Measurements from ENCODE around the gene HOOK2.
"Not testable (repeated sequence)": the region's sequence is repeated elsewhere in the genome, so short reads cannot be mapped to it uniquely, and the experiment has no call there.

Gene HOOK2

DNA sequence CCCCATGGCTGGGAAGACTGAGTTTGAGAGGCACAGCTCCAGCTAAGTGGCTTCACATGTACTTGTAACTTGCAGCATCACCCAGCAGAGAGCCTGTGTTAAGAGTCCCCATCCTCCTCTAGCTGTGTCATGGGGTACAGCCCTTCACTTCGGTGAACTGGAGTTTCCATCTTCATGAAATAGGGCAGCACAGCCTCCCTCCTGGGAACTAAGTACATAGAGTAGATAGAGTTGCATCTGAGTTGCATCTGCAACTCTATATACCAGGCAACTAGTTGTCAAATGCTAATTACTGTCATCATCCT, 25.1 kb upstream of the HOOK2 start:
- Histone ChIP-seq H3K27ac (ENCODE audit: low read depth, low read length) (no peak overlapping the region), H4K20me1 (ENCODE audit: control insufficient read depth, insufficient read depth, low read depth, low read length) (0 out of 2 replicates have a peak, but pooled peaks cover 3% of the 10 kb centered on the region), H3K4me3 (ENCODE audit: low read length) (peak overlapping the region; percentile 74), H3K79me2 (ENCODE audit: control insufficient read depth, low read length) (peaks cover 21% of the 10 kb centered on the region), H3K4me1 (ENCODE audit: control insufficient read depth, low read length) (peaks cover 32% of the 10 kb centered on the region), H3K27me3 (ENCODE audit: control insufficient read depth, low read length) (no peaks in the 10 kb centered on the region), H3K9me3 (ENCODE audit: control insufficient read depth, insufficient read depth, low read length) (no peaks in the 10 kb centered on the region), H3K4me2 (ENCODE audit: low read length) (peak overlapping the region; percentile 66), H3F3A (ENCODE audit: control insufficient read depth, insufficient read depth) (0 out of 2 replicates have a peak, but pooled peaks cover 6% of the 10 kb centered on the region), H3K9me2 (replicated peaks; ENCODE audit: control insufficient read depth, low read length) (no peaks in the 10 kb centered on the region), H3K36me3 (ENCODE audit: control insufficient read depth, low read length) (peaks cover 16% of the 10 kb centered on the region)
- TF ChIP-seq EZH2phosphoT487 (IDR thresholded peaks at IDR 0.05; ENCODE audit: borderline replicate concordance, low read length) = no peak
- TF ChIP-seq, protein P1, sequence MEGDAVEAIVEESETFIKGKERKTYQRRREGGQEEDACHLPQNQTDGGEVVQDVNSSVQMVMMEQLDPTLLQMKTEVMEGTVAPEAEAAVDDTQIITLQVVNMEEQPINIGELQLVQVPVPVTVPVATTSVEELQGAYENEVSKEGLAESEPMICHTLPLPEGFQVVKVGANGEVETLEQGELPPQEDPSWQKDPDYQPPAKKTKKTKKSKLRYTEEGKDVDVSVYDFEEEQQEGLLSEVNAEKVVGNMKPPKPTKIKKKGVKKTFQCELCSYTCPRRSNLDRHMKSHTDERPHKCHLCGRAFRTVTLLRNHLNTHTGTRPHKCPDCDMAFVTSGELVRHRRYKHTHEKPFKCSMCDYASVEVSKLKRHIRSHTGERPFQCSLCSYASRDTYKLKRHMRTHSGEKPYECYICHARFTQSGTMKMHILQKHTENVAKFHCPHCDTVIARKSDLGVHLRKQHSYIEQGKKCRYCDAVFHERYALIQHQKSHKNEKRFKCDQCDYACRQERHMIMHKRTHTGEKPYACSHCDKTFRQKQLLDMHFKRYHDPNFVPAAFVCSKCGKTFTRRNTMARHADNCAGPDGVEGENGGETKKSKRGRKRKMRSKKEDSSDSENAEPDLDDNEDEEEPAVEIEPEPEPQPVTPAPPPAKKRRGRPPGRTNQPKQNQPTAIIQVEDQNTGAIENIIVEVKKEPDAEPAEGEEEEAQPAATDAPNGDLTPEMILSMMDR (IDR thresholded peaks at IDR 0.05; ENCODE audit: low read depth, low read length, poor library complexity, severe bottlenecking) = no peak

DNA sequence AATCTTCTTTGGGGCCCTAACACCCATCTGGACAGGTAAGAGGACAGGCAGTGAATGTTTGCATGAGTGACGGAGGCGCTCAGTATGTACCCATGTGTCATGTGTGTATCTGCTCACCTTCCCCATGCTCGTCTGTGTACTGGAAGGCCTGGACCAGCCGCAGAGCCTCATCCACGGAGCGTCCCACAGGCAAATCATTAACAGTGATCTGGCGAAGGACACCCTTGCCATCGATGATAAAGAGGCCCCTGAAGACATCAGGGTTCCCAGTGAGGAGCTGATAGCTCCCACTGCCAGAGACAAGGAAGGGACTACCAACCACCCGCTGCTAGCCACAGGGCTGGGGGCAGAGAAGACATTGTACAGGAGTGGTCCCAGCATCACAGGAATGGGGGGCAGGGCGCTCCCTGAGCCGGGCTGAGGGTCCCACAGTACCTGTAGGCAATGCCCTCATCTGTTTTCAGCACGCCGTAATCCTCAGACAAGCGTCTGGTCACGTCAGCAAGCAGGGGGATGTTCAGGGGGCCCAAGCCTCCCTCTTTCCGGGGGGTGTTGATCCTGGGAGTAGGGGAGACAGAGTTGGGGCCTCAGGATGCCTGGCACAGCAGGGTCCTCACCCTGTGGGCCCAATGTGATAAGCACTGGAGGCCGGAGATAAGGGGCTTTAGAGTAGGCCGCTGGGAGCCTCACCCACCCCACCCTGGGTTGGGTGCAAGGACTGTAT, 24.6 kb upstream of the HOOK2 start:
- peak overlapping the region; percentile 66 for H3K4me2 ChIP-seq (ENCODE audit: low read length)
- H3K4me3 ChIP-seq (ENCODE audit: low read length) = peak overlapping the region; percentile 74; the same call in 1 of the 2 replicates
- H3K36me3 ChIP-seq (ENCODE audit: control insufficient read depth, low read length) = peaks cover 16% of the 10 kb centered on the region
- no peaks in the 10 kb centered on the region for H3K9me3 ChIP-seq (ENCODE audit: control insufficient read depth, insufficient read depth, low read length)
- H4K20me1 ChIP-seq (ENCODE audit: control insufficient read depth, insufficient read depth, low read depth, low read length) = 0 out of 2 replicates have a peak, but pooled peaks cover 3% of the 10 kb centered on the region
- H3F3A ChIP-seq (ENCODE audit: control insufficient read depth, insufficient read depth) = 0 out of 2 replicates have a peak, but pooled peaks cover 6% of the 10 kb centered on the region
- no peaks in the 10 kb centered on the region for H3K9me2 ChIP-seq (replicated peaks; ENCODE audit: control insufficient read depth, low read length)
- no peaks in the 10 kb centered on the region for H3K27me3 ChIP-seq (ENCODE audit: control insufficient read depth, low read length)
- peaks cover 21% of the 10 kb centered on the region for H3K79me2 ChIP-seq (ENCODE audit: control insufficient read depth, low read length)
- H3K27ac ChIP-seq (ENCODE audit: low read depth, low read length) = no peak overlapping the region
- H3K4me1 ChIP-seq (ENCODE audit: control insufficient read depth, low read length) = peaks cover 32% of the 10 kb centered on the region
- TF ChIP-seq, protein P1 (IDR thresholded peaks at IDR 0.05; ENCODE audit: low read depth, low read length, poor library complexity, severe bottlenecking) = no peak
- TF ChIP-seq EZH2phosphoT487 (IDR thresholded peaks at IDR 0.05; ENCODE audit: borderline replicate concordance, low read length) = no peak

DNA sequence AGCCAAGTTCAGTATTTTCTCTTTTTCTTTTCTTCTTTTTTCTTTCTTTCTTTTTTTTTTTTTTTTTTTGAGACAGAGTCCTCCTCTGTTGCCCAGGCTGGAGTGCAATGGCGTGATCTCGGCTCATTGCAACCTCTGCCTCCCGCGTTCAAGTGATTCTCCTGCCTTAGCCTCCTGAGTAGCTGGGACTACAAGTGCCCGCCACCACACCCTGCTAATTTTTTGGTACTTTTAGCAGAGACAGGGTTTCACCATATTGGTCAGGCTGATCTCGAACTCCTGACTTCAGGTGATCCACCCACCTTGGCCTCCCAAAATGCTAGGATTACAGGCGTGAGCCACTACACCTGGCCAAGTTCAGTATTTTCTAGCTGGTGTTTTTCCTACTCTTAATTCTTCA, 22.3 kb upstream of the HOOK2 start:
- Histone ChIP-seq H3K36me3 (ENCODE audit: control insufficient read depth, low read length) (peaks cover 20% of the 10 kb centered on the region), H3F3A (ENCODE audit: control insufficient read depth, insufficient read depth) (peaks cover 13% of the 10 kb centered on the region), H3K79me2 (ENCODE audit: control insufficient read depth, low read length) (peaks cover 28% of the 10 kb centered on the region), H3K4me1 (ENCODE audit: control insufficient read depth, low read length) (peaks cover 42% of the 10 kb centered on the region)
- not testable (repeated sequence) for H3K27ac ChIP-seq (ENCODE audit: low read depth, low read length); H3K9me3 ChIP-seq (ENCODE audit: control insufficient read depth, insufficient read depth, low read length); H3K27me3 ChIP-seq (ENCODE audit: control insufficient read depth, low read length); H3K4me2 ChIP-seq (ENCODE audit: low read length); H3K4me3 ChIP-seq (ENCODE audit: low read length); H4K20me1 ChIP-seq (ENCODE audit: control insufficient read depth, insufficient read depth, low read depth, low read length); H3K9me2 ChIP-seq (replicated peaks; ENCODE audit: control insufficient read depth, low read length)

DNA sequence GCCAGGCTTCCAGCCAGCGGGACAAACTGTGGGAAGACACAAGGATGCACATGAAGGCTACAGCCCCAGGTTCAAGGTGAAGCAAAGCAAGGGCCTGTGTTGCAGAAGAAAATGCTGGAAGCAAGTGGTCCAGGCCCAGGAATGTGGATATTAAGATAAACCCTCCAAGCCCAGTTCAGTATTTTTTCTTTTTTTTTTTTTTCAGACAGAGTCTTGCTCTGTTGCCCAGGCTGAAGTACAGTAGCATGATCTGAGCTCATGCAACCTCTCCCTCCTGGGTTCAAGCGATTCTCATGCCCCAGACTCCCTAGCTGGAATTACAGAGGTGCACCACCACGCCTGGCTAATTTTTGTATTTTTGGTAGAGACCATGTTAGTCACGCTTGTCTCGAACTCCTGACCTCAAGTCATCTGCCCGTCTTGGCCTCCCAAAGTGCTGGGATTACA, 21.8 kb upstream of the HOOK2 start:
- H3K4me2 ChIP-seq (ENCODE audit: low read length) = no peak overlapping the region
- H3K9me3 ChIP-seq (ENCODE audit: control insufficient read depth, insufficient read depth, low read length) = no peaks in the 10 kb centered on the region
- no peak overlapping the region for H3K27ac ChIP-seq (ENCODE audit: low read depth, low read length)
- H3K79me2 ChIP-seq (ENCODE audit: control insufficient read depth, low read length) = peaks cover 33% of the 10 kb centered on the region
- H3F3A ChIP-seq (ENCODE audit: control insufficient read depth, insufficient read depth) = peaks cover 13% of the 10 kb centered on the region
- H3K36me3 ChIP-seq (ENCODE audit: control insufficient read depth, low read length) = peaks cover 21% of the 10 kb centered on the region
- TF ChIP-seq EZH2phosphoT487 (IDR thresholded peaks at IDR 0.05; ENCODE audit: borderline replicate concordance, low read length) = no peak
- TF ChIP-seq, protein P1 (IDR thresholded peaks at IDR 0.05; ENCODE audit: low read depth, low read length, poor library complexity, severe bottlenecking) = no peak
- no peaks in the 10 kb centered on the region for H3K9me2 ChIP-seq (replicated peaks; ENCODE audit: control insufficient read depth, low read length)
- no peak overlapping the region for H3K4me3 ChIP-seq (ENCODE audit: low read length)
- 0 out of 2 replicates have a peak, but pooled peaks cover 3% of the 10 kb centered on the region for H4K20me1 ChIP-seq (ENCODE audit: control insufficient read depth, insufficient read depth, low read depth, low read length)
- H3K27me3 ChIP-seq (ENCODE audit: control insufficient read depth, low read length) = no peaks in the 10 kb centered on the region
- peaks cover 39% of the 10 kb centered on the region for H3K4me1 ChIP-seq (ENCODE audit: control insufficient read depth, low read length)
